RWPE1 (cell line): Measurements from ENCODE around the gene RELA.

Experiments used
- CTCF ChIA-PET: fragments of 350-600 bp; sonication (Branson Sonifier 250); formaldehyde crosslinking; extraction: SDS; loops from one replicate; lab custom pipeline; 2021; lab: Yijun Ruan, JAX
- POLR2A ChIA-PET: fragments of 400-600 bp; formaldehyde crosslinking; extraction: SDS; loops from one replicate; lab custom pipeline; 2020; ENCODE audit warnings: antibody characterized with exemption; ENCODE audit not compliant: low non-redundant PET; lab: Yijun Ruan, JAX
- DNase-seq: peaks from one replicate; pipeline ENCODE4 v3.0.0; 2012; ENCODE audit warnings: low spot score
- H3K27ac ChIP-seq: fragments of 450-650 bp; 2 replicates; pipeline ENCODE4 v1.5.1; 2017
- CTCF ChIP-seq: fragments of 450-650 bp; conservative IDR thresholded peaks from 2 replicates; pipeline ENCODE4 v1.5.1; 2017; ENCODE audit warnings: low read depth, mild to moderate bottlenecking

RELA gene

GRCh38 chr11:65644837-65645236 is 17.9 kb downstream of the RELA start:
- CTCF ChIA-PET = interaction anchor here (0.8 kb wide), 1 partner anchor 27 kb away, joined by 3 read pairs; no protein-coding TSS in a partner anchor

GRCh38 chr11:65643971-65644370 is 18.7 kb downstream of the RELA start:
- peak overlapping the region; percentile 52 for H3K27ac ChIP-seq
- POLR2A ChIA-PET = no interaction called here
- TF ChIP-seq CTCF = no peak
- DNase-seq = peak; percentile 60
- CTCF ChIA-PET = interaction anchor here (0.6 kb wide), 1 partner anchor 44 kb away, joined by 3 read pairs; no protein-coding TSS in a partner anchor

More at GRCh38 chr11:65644837-65645236, 17.9 kb downstream of the RELA start:
- DNase-seq = no peak
- TF ChIP-seq CTCF = no peak
- POLR2A ChIA-PET = no interaction called here
- H3K27ac ChIP-seq = peak overlapping the region; percentile 52

- ChIA-PET CTCF (interaction anchor here (0.6 kb wide), 1 partner anchor 11 kb away, joined by 3 read pairs; no protein-coding TSS in a partner anchor), POLR2A (no interaction called here)
- TF ChIP-seq CTCF = no peak
- no peak for DNase-seq
- no peak overlapping the region for H3K27ac ChIP-seq
Observed at GRCh38 chr11:65642014-65642671, 20.6 kb downstream of the RELA start.

GRCh38 chr11:65641297-65642013 is 21.3 kb downstream of the RELA start:
- 0 out of 2 replicates have a peak overlapping the region, but pooled peaks have one; percentile 5 for H3K27ac ChIP-seq
- CTCF ChIA-PET = no interaction called here
- TF ChIP-seq CTCF = no peak
- no peak for DNase-seq
- POLR2A ChIA-PET = no interaction called here

GRCh38 chr11:65640483-65641296 is 22.0 kb downstream of the RELA start:
- ChIA-PET POLR2A (no interaction called here), CTCF (no interaction called here)
- peak overlapping the region; percentile 87 for H3K27ac ChIP-seq
- TF ChIP-seq CTCF = no peak
- DNase-seq = no peak
